NCI-H510A treated with DMSO at 0.1 percent for 48 hours (cell line): Measurements from ENCODE around the gene CTNNA2.
"Not testable (repeated sequence)": the region's sequence is repeated elsewhere in the genome, so short reads cannot be mapped to it uniquely, and the experiment has no call there.

Source experiments
- DNase-seq: peaks from one replicate; lab custom pipeline; 2025; lab: John Stamatoyannopoulos, UW

CTNNA2 gene

GRCh38 chr2:80078290-80079036, 565.6 kb downstream of the CTNNA2 start:
- no peak for DNase-seq

- DNase-seq: no peak
Measured at GRCh38 chr2:80080957-80081356, 568.1 kb downstream of the CTNNA2 start.

GRCh38 chr2:80086831-80087230, 574.0 kb downstream of the CTNNA2 start:
- no peak for DNase-seq

GRCh38 chr2:80091237-80091636, 578.4 kb downstream of the CTNNA2 start:
- DNase-seq: no peak

- DNase-seq: no peak
Measured at GRCh38 chr2:80092474-80092873, 579.6 kb downstream of the CTNNA2 start.

GRCh38 chr2:80098503-80098902, 585.7 kb downstream of the CTNNA2 start:
- not testable (repeated sequence) for DNase-seq

GRCh38 chr2:80102026-80102425, 589.2 kb downstream of the CTNNA2 start:
- no peak for DNase-seq

- no peak for DNase-seq
Measured at GRCh38 chr2:80105015-80105640, 592.3 kb downstream of the CTNNA2 start.

- no peak for DNase-seq
Measured at GRCh38 chr2:80111185-80111584, 598.3 kb downstream of the CTNNA2 start.

- DNase-seq: no peak
Measured at GRCh38 chr2:80112790-80113189, 599.9 kb downstream of the CTNNA2 start.

- DNase-seq: no peak
Measured at GRCh38 chr2:80113399-80113798, 600.5 kb downstream of the CTNNA2 start.

- no peak for DNase-seq
Measured at GRCh38 chr2:80114812-80115211, 602.0 kb downstream of the CTNNA2 start.

GRCh38 chr2:80117401-80117800, 604.5 kb downstream of the CTNNA2 start:
- no peak for DNase-seq

- no peak for DNase-seq
Measured at GRCh38 chr2:80120866-80121265, 608.0 kb downstream of the CTNNA2 start.

GRCh38 chr2:80122675-80123074, 609.8 kb downstream of the CTNNA2 start:
- no peak for DNase-seq

- DNase-seq: no peak
Measured at GRCh38 chr2:80126596-80127189, 613.8 kb downstream of the CTNNA2 start.

GRCh38 chr2:80128080-80128479, 615.2 kb downstream of the CTNNA2 start:
- no peak for DNase-seq

- no peak for DNase-seq
Measured at GRCh38 chr2:80132281-80132680, 619.4 kb downstream of the CTNNA2 start.

GRCh38 chr2:80135001-80135400, 622.1 kb downstream of the CTNNA2 start:
- DNase-seq: no peak

- DNase-seq: no peak
Measured at GRCh38 chr2:80136338-80136737, 623.5 kb downstream of the CTNNA2 start.

- no peak for DNase-seq
Measured at GRCh38 chr2:80139001-80139400, 626.1 kb downstream of the CTNNA2 start.

- DNase-seq: no peak
Measured at GRCh38 chr2:80141007-80141726, 628.3 kb downstream of the CTNNA2 start.

- no peak for DNase-seq
Measured at GRCh38 chr2:80145499-80145898, 632.6 kb downstream of the CTNNA2 start.
